Breast epithelium (tissue), 4 donors: ENCODE data around the gene NDUFB7. TPM values are rescaled to one million over a fixed set of nuclear protein-coding genes. Genes with fewer than 3 reads are reported as not detected.
"Not testable (repeated sequence)": the region's sequence is repeated elsewhere in the genome, so short reads cannot be mapped to it uniquely, and the experiment has no call there.

ENCODE experiments used
- DNase-seq, 2 donors: peaks; one replicate each; pipeline ENCODE4 v3.0.0-alpha.2; 2019; ENCODE audit warnings: low spot score in 2 of 2
- H3K27ac ChIP-seq, 2 donors: fragments of 200-600 bp; sonication (generic) in 1 of 2; one replicate each; pipeline ENCODE4 v1.5.1; 2016 to 2019; ENCODE audit warnings: mild to moderate bottlenecking in 1 of 2
- H3K27me3 ChIP-seq, 2 donors: fragments of 200-600 bp; sonication (generic) in 1 of 2; one replicate each; pipeline versions ENCODE4 v1.5.1 to v1.6.0; 2017 to 2019; ENCODE audit warnings: control low read depth in 1 of 2, mild to moderate bottlenecking in 1 of 2
- H3K36me3 ChIP-seq: fragments of 200-600 bp; one replicate; pipeline ENCODE4 v1.5.1; 2019
- H3K4me1 ChIP-seq, 2 donors: fragments of 200-600 bp; sonication (generic); one replicate each; pipeline ENCODE4 v1.5.1; 2016 to 2019; ENCODE audit warnings: control low read depth in 1 of 2
- H3K4me3 ChIP-seq, 3 donors: fragments of 200-600 bp; sonication (generic); 1 replicate in 2 of 3; 2 replicates in 1 of 3; pipeline ENCODE4 v1.5.1; 2016 to 2019; ENCODE audit warnings: mild to moderate bottlenecking in 3 of 3, moderate library complexity in 2 of 3
- H3K9me3 ChIP-seq, 2 donors: fragments of 200-600 bp; sonication (generic) in 1 of 2; one replicate each; pipeline ENCODE4 v1.5.1; 2016 to 2019; ENCODE audit warnings: control low read depth in 1 of 2
- POLR2A ChIP-seq: fragments of 450-650 bp; IDR thresholded peaks from one replicate; pipeline ENCODE4 v1.6.1; 2016; ENCODE audit warnings: antibody characterized with exemption, mild to moderate bottlenecking, moderate library complexity
- POLR2AphosphoS5 ChIP-seq, 3 donors: sonication (generic); formaldehyde crosslinking; IDR thresholded peaks; one replicate each; pipeline ENCODE4 v1.6.1; 2017; ENCODE audit warnings: antibody characterized with exemption in 3 of 3
- intact Hi-C: fragments of 100-400 bp; cut with DNase I; formaldehyde crosslinking; loops from one replicate; pipeline ENCODE4 v1.15.1; 2023; ENCODE audit warnings: low total_unique reads
- total RNA-seq, 3 donors: library from RNA; depleted of rRNA; stranded (reverse); fragments of >200 nt; gene quantifications; one replicate each; pipeline ENCODE4 v1.1.0, GENCODE V29; 2016
- TF ChIP-seq, protein P1 (sequence below), 3 donors: fragments of 450-650 bp; IDR thresholded peaks; one replicate each; pipeline ENCODE4 v1.5.1; 2016 to 2017; ENCODE audit warnings: antibody characterized with exemption in 3 of 3, mild to moderate bottlenecking in 3 of 3, moderate library complexity in 3 of 3

NDUFB7 gene
- total RNA-seq, 3 donors from 2014 or later: 283 to 388 (median 299) TPM

DNA sequence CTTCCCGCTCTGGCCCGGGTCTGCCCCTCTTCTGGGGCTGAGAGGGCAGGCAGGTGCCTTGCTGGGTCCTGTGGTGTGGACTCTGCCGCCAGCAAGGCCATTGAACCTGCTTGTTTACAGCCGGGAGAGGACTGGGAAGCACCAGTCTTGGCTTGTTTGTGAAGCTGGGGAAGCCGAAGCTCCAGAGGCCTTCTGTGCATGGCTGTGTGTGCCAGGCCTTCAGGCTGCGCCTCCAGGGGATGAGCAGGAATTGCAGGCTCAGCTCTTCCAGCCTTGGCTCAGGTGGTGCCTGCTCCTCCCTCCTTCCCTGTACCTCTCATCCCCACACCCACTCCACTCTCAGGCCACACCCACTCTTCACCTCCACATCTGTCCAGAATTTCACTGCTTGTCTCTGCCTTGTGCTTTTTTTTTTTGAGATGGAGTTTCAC, 17.5 kb downstream of the NDUFB7 start:
- H3K4me1 ChIP-seq: peaks cover 11 to 28% of the 10 kb centered on the region in 2 donors
- no peaks in the 10 kb centered on the region for H3K9me3 ChIP-seq
- H3K4me3 ChIP-seq: peak overlapping the region in 1 of 3 donors; percentile 5
- DNase-seq: peak; percentile 51 to 75
- TF ChIP-seq POLR2A: no peak
- TF ChIP-seq, protein P1, sequence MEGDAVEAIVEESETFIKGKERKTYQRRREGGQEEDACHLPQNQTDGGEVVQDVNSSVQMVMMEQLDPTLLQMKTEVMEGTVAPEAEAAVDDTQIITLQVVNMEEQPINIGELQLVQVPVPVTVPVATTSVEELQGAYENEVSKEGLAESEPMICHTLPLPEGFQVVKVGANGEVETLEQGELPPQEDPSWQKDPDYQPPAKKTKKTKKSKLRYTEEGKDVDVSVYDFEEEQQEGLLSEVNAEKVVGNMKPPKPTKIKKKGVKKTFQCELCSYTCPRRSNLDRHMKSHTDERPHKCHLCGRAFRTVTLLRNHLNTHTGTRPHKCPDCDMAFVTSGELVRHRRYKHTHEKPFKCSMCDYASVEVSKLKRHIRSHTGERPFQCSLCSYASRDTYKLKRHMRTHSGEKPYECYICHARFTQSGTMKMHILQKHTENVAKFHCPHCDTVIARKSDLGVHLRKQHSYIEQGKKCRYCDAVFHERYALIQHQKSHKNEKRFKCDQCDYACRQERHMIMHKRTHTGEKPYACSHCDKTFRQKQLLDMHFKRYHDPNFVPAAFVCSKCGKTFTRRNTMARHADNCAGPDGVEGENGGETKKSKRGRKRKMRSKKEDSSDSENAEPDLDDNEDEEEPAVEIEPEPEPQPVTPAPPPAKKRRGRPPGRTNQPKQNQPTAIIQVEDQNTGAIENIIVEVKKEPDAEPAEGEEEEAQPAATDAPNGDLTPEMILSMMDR (IDR thresholded peaks at IDR 0.05): no peak
- no peak for TF ChIP-seq POLR2AphosphoS5 (IDR thresholded peaks at IDR 0.05)
- no peaks in the 10 kb centered on the region for H3K27me3 ChIP-seq
- H3K27ac ChIP-seq: peak overlapping the region; percentile 77 to 86
- H3K36me3 ChIP-seq: no peaks in the 10 kb centered on the region
- intact Hi-C loops: no loop called here

DNA sequence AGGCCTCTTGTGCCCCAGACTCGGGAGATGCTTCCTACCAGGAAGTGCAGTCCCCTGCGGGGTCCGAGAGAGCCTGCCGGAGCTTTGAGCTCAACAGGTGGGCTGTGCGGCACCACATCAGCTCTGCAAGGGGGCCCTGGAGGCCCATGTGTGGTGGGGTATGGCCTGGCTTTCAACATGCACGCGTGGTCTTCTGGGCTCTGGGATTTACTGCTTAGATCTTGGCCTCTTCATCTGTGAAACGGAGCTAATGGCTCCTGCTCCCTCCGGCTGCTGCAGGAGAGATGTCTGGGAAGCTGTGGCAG, 18.0 kb downstream of the NDUFB7 start:
- no peak for DNase-seq
- Histone ChIP-seq H3K4me3 (peak overlapping the region in 1 of 3 donors; percentile 13), H3K36me3 (no peaks in the 10 kb centered on the region), H3K4me1 (peaks cover 11 to 28% of the 10 kb centered on the region in 2 donors), H3K27me3 (no peaks in the 10 kb centered on the region), H3K9me3 (no peaks in the 10 kb centered on the region), H3K27ac (peak overlapping the region; percentile 77 to 86)
- TF ChIP-seq POLR2A (no peak), POLR2AphosphoS5 (IDR thresholded peaks at IDR 0.05) (no peak)
- TF ChIP-seq, protein P1 (IDR thresholded peaks at IDR 0.05): no peak
- intact Hi-C loops: no loop called here

DNA sequence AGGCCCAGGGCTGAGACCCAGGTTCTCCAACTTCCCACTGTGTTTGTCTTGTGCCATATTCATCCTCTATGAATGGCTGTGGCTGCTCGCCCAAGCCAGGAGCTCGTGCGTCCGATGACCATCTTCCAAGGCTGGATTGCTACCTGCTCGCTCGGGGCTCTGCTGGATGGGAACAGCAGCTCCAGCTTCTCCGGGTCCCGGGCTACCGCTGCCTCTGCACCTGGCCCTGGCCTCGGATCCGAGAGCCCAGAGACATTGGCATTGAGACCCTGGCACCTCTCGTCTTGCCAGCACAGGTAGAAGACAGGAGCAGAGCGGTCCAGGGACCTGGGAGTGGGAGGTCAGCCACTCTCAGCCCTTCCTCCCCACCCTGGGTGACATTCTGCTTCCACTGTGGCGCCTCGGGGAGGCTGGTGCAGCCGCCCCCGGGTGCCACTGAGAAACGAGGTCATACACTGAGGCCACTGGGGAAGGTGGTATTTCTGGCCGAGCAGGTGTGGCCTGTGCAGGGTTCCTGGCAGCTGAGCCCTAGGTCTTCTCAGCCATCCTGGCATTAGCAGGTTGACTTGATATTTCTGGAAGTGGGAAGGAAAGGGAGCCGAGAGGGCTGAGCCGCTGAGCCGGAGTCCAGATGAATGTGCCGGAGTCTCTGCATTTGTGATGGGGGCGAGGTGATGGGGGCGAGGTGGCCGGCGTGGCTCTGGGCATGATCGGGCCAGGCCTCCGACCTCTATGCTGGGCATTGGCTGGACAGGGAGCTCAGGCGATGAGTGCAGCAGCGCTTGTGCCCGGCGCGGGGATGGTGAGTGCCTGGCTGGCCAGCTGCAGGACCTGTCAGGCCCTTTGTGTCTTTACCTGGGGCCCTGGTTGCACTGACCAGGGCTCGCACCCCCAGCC, 18.6 kb downstream of the NDUFB7 start:
- intact Hi-C loops: no loop called here
- Histone ChIP-seq H3K4me1 (peaks cover 11 to 28% of the 10 kb centered on the region in 2 donors), H3K27ac (peak overlapping the region; percentile 77 to 86), H3K4me3 (peak overlapping the region in 1 of 3 donors; percentile 13), H3K36me3 (no peaks in the 10 kb centered on the region), H3K27me3 (no peaks in the 10 kb centered on the region), H3K9me3 (no peaks in the 10 kb centered on the region)
- peak in 1 of 2 donors; percentile 48 for DNase-seq
- no peak for TF ChIP-seq POLR2AphosphoS5 (IDR thresholded peaks at IDR 0.05)

DNA sequence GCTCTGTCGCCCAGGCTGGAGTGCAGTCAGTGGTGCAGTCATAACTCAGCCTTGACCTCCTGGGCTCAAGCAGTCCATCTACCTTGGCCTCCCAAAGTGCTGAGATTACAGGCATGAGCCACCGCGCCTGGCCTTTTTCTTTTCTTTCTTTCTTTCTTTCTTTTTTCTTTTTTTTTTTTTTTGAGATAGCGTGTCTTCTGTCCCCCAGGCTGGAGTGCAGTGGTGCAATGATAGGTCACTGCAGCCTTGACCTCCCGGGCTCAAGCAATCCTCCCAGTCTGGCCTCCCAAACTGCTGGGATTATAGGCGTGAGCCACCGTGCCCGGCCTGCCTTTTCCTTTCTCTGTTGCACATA, 19.9 kb downstream of the NDUFB7 start:
- H3K36me3 ChIP-seq, DNase-seq, H3K9me3 ChIP-seq, intact Hi-C loops, H3K4me3 ChIP-seq, H3K27me3 ChIP-seq: not testable (repeated sequence)
- H3K27ac ChIP-seq: peak overlapping the region in 1 of 2 donors; percentile 77
- peaks cover 11 to 28% of the 10 kb centered on the region in 2 donors for H3K4me1 ChIP-seq

DNA sequence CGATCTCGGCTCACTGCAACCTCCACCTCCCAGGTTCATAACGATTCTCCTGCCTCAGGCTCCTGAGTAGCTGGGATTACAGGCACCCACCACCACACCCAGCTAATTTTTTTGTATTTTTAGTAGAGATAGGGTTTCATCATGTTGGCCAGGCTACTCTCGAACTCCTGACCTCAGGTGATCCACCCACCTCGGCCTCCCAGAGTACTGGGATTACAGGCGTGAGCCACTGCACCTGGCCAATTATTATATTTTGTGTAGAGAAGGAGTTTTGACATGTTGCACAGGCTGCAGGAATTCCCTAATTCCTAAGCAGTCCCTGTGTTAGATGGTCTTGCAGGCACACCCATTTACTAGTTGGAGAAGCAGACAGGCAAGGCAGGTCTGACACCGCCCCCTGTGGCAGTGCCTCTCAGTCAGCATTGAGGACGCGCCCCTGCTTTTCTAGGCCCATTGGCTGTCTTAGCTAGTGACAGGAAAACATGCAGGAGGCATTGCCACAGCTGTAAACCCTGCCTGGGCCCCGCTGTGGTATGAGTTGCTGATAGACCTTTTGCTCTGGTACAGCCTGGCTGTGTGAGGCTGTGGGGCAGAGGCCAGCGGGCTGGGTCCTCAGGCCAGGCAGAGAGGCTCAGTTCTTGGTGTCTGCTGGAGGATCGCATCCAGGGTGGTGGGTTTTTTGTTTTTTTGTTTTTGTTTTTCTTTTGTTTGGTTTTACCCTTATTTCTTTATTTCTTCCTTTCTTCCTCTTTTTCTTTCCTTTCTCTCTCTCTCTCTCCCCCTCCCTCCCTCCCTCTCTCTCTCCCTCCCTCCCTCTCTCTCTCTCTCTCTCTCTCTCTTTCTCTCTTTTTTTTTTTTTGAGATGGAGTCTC, 20.5 kb downstream of the NDUFB7 start:
- peak; percentile 57 to 78 for DNase-seq
- TF ChIP-seq, protein P1 (IDR thresholded peaks at IDR 0.05): peak in 1 of 3 donors; percentile 19
- H3K4me3 ChIP-seq, H3K9me3 ChIP-seq, intact Hi-C loops, H3K36me3 ChIP-seq, H3K27me3 ChIP-seq: not testable (repeated sequence)
- Histone ChIP-seq H3K27ac (peak overlapping the region; percentile 74 to 87), H3K4me1 (peaks cover 9 to 28% of the 10 kb centered on the region in 2 donors)
